Activated T-cell treated with anti-CD3 and anti-CD28 coated beads, Interleukin-2, amount 50 U/mL, for 24 hours (primary cell): Measurements from ENCODE around the gene HSD17B8.
A peak's percentile ranks its signal among the peaks of the same experiment; 100 is the strongest.

Experiments
- DNase-seq: peaks from one replicate; pipeline ENCODE4 v3.0.0-alpha.2; 2020
- H3K27ac Mint-ChIP-seq: 2 replicates; pipeline ENCODE4 v1.8.0; 2020; ENCODE audit warnings: mild to moderate bottlenecking, mixed read lengths
- H3K27me3 Mint-ChIP-seq: 2 replicates; pipeline ENCODE4 v1.8.0; 2020; ENCODE audit warnings: mixed read lengths
- H3K36me3 Mint-ChIP-seq: 2 replicates; pipeline ENCODE4 v1.8.0; 2020; ENCODE audit warnings: low read depth, mixed read lengths
- H3K4me1 Mint-ChIP-seq: 2 replicates; pipeline ENCODE4 v1.8.0; 2020; ENCODE audit warnings: low read depth, mixed read lengths
- H3K4me3 Mint-ChIP-seq: 2 replicates; pipeline ENCODE4 v1.8.0; 2020; ENCODE audit warnings: mild to moderate bottlenecking, moderate library complexity, mixed read lengths
- H3K9me3 Mint-ChIP-seq: 2 replicates; pipeline ENCODE4 v1.8.0; 2020; ENCODE audit warnings: mixed read lengths

The HSD17B8 gene

DNA sequence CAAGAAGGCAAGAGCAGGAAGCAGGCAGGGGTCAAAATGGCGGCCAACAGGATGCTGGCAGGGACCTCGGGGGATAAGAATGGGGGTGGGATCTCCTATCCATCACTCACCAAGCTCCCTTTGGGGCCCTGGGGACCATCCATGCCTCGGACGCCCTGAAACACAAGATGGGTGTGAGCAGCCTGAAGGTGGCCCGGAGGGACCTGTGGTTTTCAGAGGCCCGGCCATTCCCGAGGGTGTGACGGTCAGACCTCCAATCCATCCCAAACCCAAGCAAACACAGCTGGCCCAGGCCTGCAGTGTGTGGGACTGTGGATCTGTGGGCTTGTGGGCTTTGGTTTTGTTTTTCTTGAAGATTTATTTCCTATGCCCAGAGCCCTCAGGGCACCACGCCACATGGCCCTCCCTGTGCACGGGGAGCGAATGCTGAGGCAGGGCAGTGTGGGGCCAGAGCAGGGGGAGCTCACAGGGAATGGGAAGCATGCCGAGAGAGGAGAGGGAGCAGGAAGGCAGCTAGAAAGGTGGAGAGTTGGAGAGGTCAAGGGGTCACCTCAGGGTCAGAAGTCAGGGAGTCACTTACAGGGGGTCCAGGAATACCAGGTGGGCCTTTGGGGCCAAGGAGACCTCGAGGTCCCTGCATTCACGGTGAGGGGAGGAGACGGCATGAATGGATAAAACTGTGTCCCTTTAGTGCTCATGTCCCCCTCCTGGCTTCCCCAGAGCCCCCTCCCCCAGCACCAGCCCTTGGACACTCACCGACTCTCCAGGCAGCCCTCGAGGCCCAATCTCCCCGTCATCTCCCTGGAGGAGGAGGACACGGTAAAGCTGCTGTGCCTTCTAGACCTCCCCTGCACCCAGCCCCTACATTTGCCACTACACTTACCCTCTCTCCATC is 26.7 kb upstream of the HSD17B8 start:
- Mint-ChIP-seq H3K4me1 (peaks cover 2% of the 10 kb centered on the region), H3K9me3 (peaks cover 3% of the 10 kb centered on the region), H3K27ac (no peak overlapping the region), H3K27me3 (peaks cover 4% of the 10 kb centered on the region), H3K4me3 (no peak overlapping the region), H3K36me3 (peaks cover 3% of the 10 kb centered on the region)
- DNase-seq, result no peak

DNA sequence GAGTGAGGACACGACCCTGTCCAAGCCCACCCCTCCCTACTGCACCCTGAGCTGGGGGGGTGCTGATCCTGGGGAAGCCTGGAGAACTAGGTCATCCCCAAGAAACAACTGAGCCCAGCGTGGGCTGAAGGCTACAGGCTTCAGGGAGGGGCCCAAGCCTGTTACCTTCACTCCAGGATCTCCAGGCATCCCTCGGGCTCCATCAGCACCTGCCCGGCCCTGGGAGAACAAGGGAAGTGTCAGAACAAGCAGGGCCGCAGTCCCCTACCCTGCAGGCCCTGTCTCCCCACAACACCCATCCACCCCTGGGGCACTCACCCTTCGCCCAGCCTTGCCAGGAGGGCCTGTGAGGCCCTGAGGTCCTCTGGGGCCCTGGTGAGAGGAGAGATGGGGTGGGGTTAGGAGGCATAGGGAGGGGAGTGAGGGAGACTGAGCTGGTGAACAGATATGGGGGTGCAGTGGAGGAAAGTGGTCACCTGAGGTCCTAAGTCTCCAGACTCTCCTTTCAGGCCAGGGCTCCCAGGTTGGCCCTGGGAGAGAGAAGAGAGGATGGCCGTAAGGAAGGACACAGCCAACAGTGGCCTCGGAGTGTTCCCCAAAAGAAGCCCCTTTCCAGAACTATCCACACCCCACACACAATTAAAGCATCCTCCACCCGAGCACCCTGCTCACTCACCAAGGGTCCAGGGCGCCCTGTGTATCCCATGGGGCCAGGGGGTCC is 25.5 kb upstream of the HSD17B8 start:
- no peak for DNase-seq
- Mint-ChIP-seq H3K36me3 (peaks cover 14% of the 10 kb centered on the region), H3K27ac (no peak overlapping the region), H3K4me1 (peaks cover 14% of the 10 kb centered on the region), H3K27me3 (no peaks in the 10 kb centered on the region), H3K9me3 (peaks cover 14% of the 10 kb centered on the region), H3K4me3 (no peak overlapping the region)

DNA sequence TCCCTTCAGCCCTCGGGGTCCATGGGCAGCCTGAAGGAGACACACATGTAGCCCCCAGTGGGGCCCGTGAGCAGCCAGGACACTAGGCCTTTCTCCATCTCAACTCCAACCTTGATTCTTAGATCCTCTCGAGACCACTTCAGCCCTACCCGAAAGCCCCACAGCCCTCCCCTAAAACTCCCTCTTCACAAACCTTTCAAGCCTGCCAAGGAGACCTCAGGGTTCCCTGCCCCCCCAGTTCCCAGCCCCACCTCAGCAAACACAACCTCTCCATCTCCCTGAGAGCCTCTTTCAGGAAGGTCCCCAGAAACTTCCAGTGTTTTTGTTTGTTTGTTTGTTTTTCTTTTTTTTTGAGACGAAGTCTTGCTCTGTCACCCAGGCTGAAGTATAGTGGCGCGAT is 23.3 kb upstream of the HSD17B8 start:
- H3K4me3 Mint-ChIP-seq, result no peak overlapping the region
- H3K27ac Mint-ChIP-seq, result no peak overlapping the region
- H3K27me3 Mint-ChIP-seq, result no peaks in the 10 kb centered on the region
- DNase-seq, result no peak
- H3K36me3 Mint-ChIP-seq, result peaks cover 17% of the 10 kb centered on the region
- H3K9me3 Mint-ChIP-seq, result peaks cover 14% of the 10 kb centered on the region
- peaks cover 22% of the 10 kb centered on the region for H3K4me1 Mint-ChIP-seq

DNA sequence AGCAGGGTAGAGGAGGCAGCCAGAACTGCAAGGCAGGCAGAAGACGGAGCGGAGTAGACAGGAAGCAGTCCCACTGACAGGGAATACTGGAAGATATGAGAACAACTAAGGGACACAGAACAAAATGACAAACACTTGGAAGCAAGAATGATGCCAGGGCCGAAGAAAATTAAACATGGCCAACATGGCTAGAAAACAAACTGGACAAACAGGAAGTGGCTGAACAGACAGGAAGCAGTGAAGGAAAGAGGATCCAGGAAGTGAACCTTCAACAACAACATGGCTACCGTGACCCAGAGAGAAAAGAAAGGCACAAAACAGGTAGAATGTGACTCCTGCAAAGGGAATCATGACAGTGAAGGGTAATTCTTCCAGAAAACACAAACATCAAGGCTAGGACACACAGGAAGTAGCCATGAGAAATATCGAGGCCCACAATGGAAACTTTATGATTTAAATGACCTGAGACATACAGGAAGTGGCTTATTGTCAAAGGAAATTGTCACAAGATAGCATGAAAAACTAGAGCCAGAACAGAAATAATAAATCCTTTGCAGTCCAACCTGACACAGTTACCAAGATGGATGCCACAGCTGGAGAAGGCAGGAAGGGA is 21.3 kb upstream of the HSD17B8 start:
- Mint-ChIP-seq H3K4me1 (peaks cover 24% of the 10 kb centered on the region), H3K27ac (peak overlapping the region; percentile 94), H3K9me3 (peaks cover 14% of the 10 kb centered on the region), H3K4me3 (peak overlapping the region; percentile 9), H3K27me3 (peaks cover 4% of the 10 kb centered on the region), H3K36me3 (peaks cover 17% of the 10 kb centered on the region)
- DNase-seq, result no peak

DNA sequence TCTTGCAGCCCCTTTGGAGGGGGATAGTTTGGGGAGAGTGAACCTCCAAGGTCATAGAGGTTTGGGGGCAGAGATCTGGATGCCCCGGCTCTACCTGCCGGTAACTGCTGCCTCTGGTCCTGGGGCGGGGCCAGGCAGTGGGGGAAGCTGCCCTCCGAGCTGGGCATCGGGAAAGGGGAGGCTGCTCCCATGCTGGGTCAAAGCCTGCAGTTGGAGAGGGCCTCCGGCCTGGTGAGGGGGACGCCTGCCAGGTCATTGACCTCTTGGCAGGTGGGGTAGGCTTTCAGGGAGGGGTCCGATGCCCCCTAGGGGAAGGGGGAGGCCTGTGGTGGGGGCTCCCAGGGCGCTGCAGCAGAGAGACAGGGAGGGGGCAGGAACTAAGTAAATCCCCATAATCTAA is 19.3 kb upstream of the HSD17B8 start:
- Mint-ChIP-seq H3K27ac (no peak overlapping the region), H3K27me3 (peaks cover 9% of the 10 kb centered on the region)

GRCh38 chr6:33185654-33186187 is 18.7 kb upstream of the HSD17B8 start:
- no peak overlapping the region for H3K4me3 Mint-ChIP-seq
- H3K36me3 Mint-ChIP-seq, result peaks cover 17% of the 10 kb centered on the region
- peaks cover 13% of the 10 kb centered on the region for H3K27me3 Mint-ChIP-seq
- no peak for DNase-seq
- peaks cover 24% of the 10 kb centered on the region for H3K4me1 Mint-ChIP-seq
- no peak overlapping the region for H3K27ac Mint-ChIP-seq
- H3K9me3 Mint-ChIP-seq, result peaks cover 14% of the 10 kb centered on the region

More for the DNA sequence above, 19.3 kb upstream of the HSD17B8 start:
- DNase-seq, result no peak
- peaks cover 24% of the 10 kb centered on the region for H3K4me1 Mint-ChIP-seq
- H3K4me3 Mint-ChIP-seq, result no peak overlapping the region
- H3K36me3 Mint-ChIP-seq, result peaks cover 17% of the 10 kb centered on the region
- H3K9me3 Mint-ChIP-seq, result peaks cover 14% of the 10 kb centered on the region

DNA sequence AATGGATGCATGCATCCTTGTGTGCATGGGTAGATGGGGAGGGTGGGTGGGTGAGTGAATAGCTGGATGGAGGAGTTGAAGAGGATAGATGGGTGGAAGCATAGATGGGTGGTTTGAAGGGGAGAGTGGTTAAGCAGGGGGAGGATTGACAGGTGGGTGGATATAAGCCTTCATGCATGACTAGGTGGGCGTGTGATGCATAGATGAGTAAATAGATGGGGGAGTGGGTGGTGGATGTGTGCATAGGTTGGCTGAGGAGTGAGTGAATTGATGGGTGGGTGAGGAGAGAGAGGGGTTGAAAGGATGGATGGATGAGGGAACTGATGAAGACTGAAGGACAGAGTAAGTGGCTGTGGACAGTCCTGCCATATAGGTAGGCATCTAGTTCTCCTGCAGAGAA is 16.6 kb upstream of the HSD17B8 start:
- H3K4me1 Mint-ChIP-seq, result peaks cover 31% of the 10 kb centered on the region
- no peak overlapping the region for H3K4me3 Mint-ChIP-seq
- DNase-seq, result no peak
- no peak overlapping the region for H3K27ac Mint-ChIP-seq
- H3K27me3 Mint-ChIP-seq, result peaks cover 26% of the 10 kb centered on the region
- peaks cover 13% of the 10 kb centered on the region for H3K36me3 Mint-ChIP-seq
- H3K9me3 Mint-ChIP-seq, result peaks cover 11% of the 10 kb centered on the region

DNA sequence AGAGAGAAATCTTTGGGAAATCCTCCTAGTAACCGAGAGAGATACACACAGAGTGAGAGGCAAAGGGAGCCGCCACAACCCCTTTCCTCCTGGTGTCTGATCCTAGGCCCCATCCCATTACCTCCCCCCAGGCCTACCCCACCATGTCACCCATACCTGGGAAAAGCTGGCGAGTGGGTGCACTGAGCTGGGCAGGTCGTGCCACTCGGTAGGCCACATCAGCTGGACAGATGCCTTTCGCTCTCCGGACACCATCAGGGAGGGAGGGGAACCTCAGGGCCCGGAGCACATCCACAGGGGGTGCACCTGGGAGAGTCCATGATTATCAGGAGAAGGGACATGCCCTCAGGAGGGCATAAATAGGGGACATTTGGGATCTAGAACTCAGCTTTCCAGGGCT is 15.3 kb upstream of the HSD17B8 start:
- Mint-ChIP-seq H3K27me3 (peaks cover 27% of the 10 kb centered on the region), H3K9me3 (no peaks in the 10 kb centered on the region), H3K36me3 (peaks cover 10% of the 10 kb centered on the region), H3K4me1 (peaks cover 27% of the 10 kb centered on the region), H3K27ac (no peak overlapping the region), H3K4me3 (no peak overlapping the region)
- DNase-seq, result no peak

GRCh38 chr6:33189625-33190448 is 14.6 kb upstream of the HSD17B8 start:
- H3K4me1 Mint-ChIP-seq, result peaks cover 25% of the 10 kb centered on the region
- no peak overlapping the region for H3K27ac Mint-ChIP-seq
- peaks cover 27% of the 10 kb centered on the region for H3K27me3 Mint-ChIP-seq
- no peak overlapping the region for H3K4me3 Mint-ChIP-seq
- H3K36me3 Mint-ChIP-seq, result peaks cover 15% of the 10 kb centered on the region
- no peaks in the 10 kb centered on the region for H3K9me3 Mint-ChIP-seq
- DNase-seq, result no peak

DNA sequence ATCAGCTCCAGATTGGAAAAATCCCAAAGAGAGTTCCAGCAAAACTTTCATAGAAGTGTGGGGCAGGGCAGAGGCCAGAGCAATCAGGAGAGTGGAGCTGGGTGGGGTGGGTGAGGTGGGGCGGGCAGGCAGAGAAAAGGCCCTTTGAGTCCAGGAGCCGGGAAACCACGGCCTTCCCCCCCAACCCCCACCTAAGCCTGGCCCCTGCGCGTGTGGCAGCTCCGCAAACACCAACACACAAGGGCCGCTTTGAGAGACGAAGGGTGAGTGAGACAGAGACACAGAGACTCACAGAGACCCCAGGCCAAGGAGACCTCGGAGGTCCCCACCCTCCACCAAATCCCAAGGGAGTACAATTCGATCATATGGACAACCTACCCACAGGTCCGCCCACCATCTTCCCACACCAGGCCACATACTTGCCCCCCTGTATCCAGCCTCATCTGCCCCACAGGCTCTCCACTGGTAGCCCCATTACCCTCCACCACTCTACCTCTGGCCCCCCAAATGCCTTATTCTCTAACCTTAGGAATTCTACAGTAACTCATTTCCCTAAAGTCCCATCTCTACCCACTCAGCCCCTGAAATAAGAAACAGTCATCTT is 13.8 kb upstream of the HSD17B8 start:
- Mint-ChIP-seq H3K4me3 (no peak overlapping the region), H3K27me3 (peaks cover 27% of the 10 kb centered on the region), H3K9me3 (no peaks in the 10 kb centered on the region)

DNA sequence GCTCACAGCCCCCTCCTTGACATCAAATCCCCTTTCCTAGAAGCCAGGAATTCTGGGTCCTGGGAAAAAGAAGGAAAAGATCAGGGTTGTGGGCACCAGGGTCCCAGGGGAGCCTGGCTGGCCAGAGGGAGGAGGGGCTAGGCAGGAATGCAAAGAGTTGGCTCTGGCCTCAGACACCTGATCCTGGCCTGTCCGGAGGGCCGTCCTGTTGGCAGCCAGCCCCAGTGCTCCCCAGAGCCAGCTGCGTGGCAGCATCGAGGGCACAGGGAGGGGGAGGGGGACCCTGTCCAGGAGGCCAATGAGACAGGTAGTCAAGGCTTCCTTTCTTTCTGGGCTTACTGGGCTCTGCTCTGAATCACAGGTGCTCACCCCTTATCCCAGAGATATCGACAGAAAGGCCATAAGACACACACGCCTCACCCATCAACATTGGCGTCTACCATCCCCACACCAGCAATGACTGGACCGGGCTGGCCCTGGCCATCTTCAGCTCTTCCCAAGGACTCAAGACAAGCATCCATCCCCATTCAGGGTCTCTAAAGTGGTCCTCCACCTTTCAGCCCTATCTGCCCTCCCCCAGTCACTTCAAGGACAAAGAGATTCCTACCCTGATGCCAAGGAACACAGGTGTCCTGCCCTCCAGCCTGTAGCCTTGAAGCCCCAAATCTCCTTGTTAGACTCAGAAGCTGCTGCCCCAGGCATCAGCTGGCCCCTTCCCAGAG is 12.9 kb upstream of the HSD17B8 start:
- H3K27ac Mint-ChIP-seq, result no peak overlapping the region
- no peak overlapping the region for H3K4me3 Mint-ChIP-seq
- peaks cover 24% of the 10 kb centered on the region for H3K4me1 Mint-ChIP-seq
- peaks cover 26% of the 10 kb centered on the region for H3K27me3 Mint-ChIP-seq
- no peak for DNase-seq
- H3K9me3 Mint-ChIP-seq, result no peaks in the 10 kb centered on the region
- peaks cover 32% of the 10 kb centered on the region for H3K36me3 Mint-ChIP-seq

More for the DNA sequence above, 13.8 kb upstream of the HSD17B8 start:
- Mint-ChIP-seq H3K4me1 (peaks cover 24% of the 10 kb centered on the region), H3K36me3 (peaks cover 22% of the 10 kb centered on the region), H3K27ac (no peak overlapping the region)
- no peak for DNase-seq

- DNase-seq, result no peak
- Mint-ChIP-seq H3K27ac (peak within 1 kb of the TSS; percentile 57), H3K27me3 (peaks cover 23% of the 10 kb centered on the region), H3K4me1 (peaks cover 27% of the 10 kb centered on the region), H3K36me3 (peaks cover 37% of the 10 kb centered on the region), H3K4me3 (peak within 1 kb of the TSS; percentile 60), H3K9me3 (no peaks in the 10 kb centered on the region)
These were observed 12.3 kb upstream of the HSD17B8 start, which contains the start of gene COL11A2 for GRCh38 chr6:33192105-33192646. Gene COL11A2, minus strand, starts transcription at chr6:33192467. Its CDS starts 227 bp downstream, at chr6:33192240.
